ENCODE data around the gene CRYGB.

DNA sequence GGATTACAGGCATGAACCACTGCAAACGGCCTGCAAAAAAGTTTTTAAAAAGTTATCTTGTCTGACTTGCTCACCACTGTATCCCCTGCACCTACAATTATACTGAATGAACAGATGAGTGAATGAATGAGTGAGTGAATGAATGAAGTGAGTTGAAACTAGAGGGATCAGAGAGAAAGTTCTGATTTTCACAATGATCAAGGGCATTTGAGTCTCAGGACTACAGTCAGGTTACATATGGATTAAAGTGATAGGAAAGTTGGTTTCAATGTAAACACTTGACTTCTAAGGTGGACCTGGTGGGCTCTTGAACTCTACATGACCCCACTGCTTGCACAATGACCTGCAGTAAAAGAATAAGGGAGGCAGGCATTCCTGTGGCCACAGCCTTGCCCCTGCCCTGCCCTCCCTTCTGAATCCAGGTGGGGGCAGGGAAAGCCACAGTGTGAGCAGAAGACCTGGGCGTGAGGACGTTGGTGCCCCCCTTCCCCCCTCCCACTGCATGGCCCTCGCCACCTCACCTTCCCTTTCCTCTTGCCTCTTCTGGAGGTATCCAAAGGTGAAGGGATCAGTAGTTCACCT, 33.2 kb upstream of the CRYGB start:
- TF ChIP-seq, protein P1, sequence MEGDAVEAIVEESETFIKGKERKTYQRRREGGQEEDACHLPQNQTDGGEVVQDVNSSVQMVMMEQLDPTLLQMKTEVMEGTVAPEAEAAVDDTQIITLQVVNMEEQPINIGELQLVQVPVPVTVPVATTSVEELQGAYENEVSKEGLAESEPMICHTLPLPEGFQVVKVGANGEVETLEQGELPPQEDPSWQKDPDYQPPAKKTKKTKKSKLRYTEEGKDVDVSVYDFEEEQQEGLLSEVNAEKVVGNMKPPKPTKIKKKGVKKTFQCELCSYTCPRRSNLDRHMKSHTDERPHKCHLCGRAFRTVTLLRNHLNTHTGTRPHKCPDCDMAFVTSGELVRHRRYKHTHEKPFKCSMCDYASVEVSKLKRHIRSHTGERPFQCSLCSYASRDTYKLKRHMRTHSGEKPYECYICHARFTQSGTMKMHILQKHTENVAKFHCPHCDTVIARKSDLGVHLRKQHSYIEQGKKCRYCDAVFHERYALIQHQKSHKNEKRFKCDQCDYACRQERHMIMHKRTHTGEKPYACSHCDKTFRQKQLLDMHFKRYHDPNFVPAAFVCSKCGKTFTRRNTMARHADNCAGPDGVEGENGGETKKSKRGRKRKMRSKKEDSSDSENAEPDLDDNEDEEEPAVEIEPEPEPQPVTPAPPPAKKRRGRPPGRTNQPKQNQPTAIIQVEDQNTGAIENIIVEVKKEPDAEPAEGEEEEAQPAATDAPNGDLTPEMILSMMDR (conservative IDR thresholded peaks at IDR 0.05 in 1 of 2, IDR thresholded peaks at IDR 0.05 in 1 of 2; ENCODE audit: extremely low read depth in 1 of 2, insufficient read depth in 1 of 2, low read depth in 1 of 2, low read length in 2 of 2), result no peak
- no peak for TF ChIP-seq EZH2 (IDR thresholded peaks at IDR 0.05; ENCODE audit: borderline replicate concordance, low read length)

Measured in mammary epithelial cell (primary cell).